ENCODE measurements around the gene RPL37A. TPM values are rescaled to one million over a fixed set of nuclear protein-coding genes. Genes with fewer than 3 reads are reported as not detected.

RPL37A gene
- total RNA-seq, 2 donors from 2014 or later, result 452 to 1,069 TPM

DNA sequence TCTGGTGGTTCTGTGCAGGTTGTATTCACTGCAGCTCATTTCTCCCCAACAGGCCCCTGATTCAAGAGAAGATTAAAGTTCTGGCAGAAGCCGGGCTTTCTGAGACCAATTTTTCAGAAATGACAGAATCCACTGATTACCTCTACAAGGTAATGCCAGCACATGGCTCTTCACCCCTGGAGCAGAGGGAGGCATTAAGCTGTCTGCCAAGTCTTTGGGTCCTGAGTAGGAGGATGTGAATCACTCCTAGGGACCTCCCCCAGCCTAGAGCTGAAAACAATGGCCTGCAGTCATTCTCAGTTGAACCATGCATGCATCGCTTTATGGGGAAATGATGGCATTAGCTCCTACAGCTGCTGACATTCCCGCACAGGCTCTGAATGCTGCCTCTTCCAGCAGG is 20.5 kb upstream of the RPL37A start:
- TF ChIP-seq, protein P1, sequence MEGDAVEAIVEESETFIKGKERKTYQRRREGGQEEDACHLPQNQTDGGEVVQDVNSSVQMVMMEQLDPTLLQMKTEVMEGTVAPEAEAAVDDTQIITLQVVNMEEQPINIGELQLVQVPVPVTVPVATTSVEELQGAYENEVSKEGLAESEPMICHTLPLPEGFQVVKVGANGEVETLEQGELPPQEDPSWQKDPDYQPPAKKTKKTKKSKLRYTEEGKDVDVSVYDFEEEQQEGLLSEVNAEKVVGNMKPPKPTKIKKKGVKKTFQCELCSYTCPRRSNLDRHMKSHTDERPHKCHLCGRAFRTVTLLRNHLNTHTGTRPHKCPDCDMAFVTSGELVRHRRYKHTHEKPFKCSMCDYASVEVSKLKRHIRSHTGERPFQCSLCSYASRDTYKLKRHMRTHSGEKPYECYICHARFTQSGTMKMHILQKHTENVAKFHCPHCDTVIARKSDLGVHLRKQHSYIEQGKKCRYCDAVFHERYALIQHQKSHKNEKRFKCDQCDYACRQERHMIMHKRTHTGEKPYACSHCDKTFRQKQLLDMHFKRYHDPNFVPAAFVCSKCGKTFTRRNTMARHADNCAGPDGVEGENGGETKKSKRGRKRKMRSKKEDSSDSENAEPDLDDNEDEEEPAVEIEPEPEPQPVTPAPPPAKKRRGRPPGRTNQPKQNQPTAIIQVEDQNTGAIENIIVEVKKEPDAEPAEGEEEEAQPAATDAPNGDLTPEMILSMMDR (IDR thresholded peaks at IDR 0.05), result no peak
- no peak for TF ChIP-seq POLR2A (IDR thresholded peaks at IDR 0.05)
- Histone ChIP-seq H3K4me3 (no peak overlapping the region), H3K4me1 (no peaks in the 10 kb centered on the region), H3K36me3 (replicated peaks in 1 of 2; ENCODE audit: insufficient read depth in 1 of 2, low read depth in 2 of 2) (peaks cover 0 to 10% of the 10 kb centered on the region in 2 donors), H3K27ac (no peak overlapping the region), H3K27me3 (no peaks in the 10 kb centered on the region), H3K9me3 (no peaks in the 10 kb centered on the region)
- WGBS, 2 donors, result 59 to 77% methylated on average over 3 of the region's 3 CpGs
- intact Hi-C loops (cut with DNase I), result no loop called here
- ATAC-seq, result peak; percentile 12
- peak in 2 of 4 donors; percentile 16 to 22 for DNase-seq

DNA sequence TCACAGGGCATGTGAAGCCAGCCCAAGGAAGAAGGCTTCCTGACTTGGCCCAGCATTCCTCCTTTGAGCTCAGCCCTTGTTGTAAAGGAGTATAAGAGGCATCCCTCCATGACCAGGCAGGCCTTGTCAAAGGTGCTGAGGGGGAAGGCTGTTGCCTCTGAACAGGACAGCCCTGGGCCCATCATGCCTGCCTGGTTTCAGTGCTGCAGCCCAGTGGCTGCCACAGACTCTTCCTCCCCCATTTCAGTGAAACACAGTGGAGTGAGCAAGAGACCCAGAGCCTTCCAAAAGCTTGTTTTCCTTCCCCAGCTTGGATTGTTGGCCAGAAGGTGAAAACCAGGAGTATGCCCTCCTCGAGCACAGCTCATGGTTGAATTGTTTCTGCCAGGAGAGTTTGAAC is 19.9 kb upstream of the RPL37A start:
- 80 to 89% methylated on average over 1 of the region's 1 CpG for WGBS, 2 donors
- intact Hi-C loops (cut with DNase I), result no loop called here

DNA sequence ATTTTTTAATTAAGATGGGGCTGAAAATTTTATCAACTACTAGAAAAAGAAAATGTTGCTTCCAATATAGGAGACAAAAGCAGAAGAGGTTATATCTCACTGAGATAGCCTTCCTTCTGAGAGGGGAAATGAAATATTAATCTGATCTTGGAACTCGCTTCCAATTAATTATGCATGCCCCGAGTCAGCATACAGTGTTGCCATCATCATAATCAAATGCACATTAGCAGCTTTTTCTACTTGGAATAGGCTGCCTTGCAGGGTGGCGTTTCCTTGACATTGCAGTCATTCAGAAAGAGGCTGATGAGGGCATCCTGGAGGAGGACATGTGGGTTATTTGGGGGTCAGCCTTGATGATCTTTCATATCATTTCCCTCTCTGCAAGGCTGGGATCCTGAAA is 18.4 kb upstream of the RPL37A start:
- no peaks in the 10 kb centered on the region for H3K9me3 ChIP-seq
- peaks cover 0 to 10% of the 10 kb centered on the region in 2 donors for H3K36me3 ChIP-seq (replicated peaks in 1 of 2; ENCODE audit: insufficient read depth in 1 of 2, low read depth in 2 of 2)
- no peaks in the 10 kb centered on the region for H3K4me1 ChIP-seq
- no peak for ATAC-seq
- intact Hi-C loops (cut with DNase I), result no loop called here
- H3K27ac ChIP-seq, result no peak overlapping the region
- WGBS, 2 donors, result 74 to 79% methylated on average over 3 of the region's 3 CpGs
- no peak for DNase-seq
- H3K4me3 ChIP-seq, result no peak overlapping the region
- H3K27me3 ChIP-seq, result no peaks in the 10 kb centered on the region
- TF ChIP-seq, protein P1 (IDR thresholded peaks at IDR 0.05), result no peak
- TF ChIP-seq POLR2A (IDR thresholded peaks at IDR 0.05), result no peak

More for the DNA sequence above, 19.9 kb upstream of the RPL37A start:
- H3K4me3 ChIP-seq, result no peak overlapping the region
- H3K4me1 ChIP-seq, result no peaks in the 10 kb centered on the region
- DNase-seq (no peak), ATAC-seq (no peak)
- TF ChIP-seq, protein P1 (IDR thresholded peaks at IDR 0.05), result no peak
- no peak for TF ChIP-seq POLR2A (IDR thresholded peaks at IDR 0.05)
- no peaks in the 10 kb centered on the region for H3K9me3 ChIP-seq
- H3K27me3 ChIP-seq, result no peaks in the 10 kb centered on the region
- H3K27ac ChIP-seq, result no peak overlapping the region
- H3K36me3 ChIP-seq (replicated peaks in 1 of 2; ENCODE audit: insufficient read depth in 1 of 2, low read depth in 2 of 2), result peaks cover 0 to 10% of the 10 kb centered on the region in 2 donors

DNA sequence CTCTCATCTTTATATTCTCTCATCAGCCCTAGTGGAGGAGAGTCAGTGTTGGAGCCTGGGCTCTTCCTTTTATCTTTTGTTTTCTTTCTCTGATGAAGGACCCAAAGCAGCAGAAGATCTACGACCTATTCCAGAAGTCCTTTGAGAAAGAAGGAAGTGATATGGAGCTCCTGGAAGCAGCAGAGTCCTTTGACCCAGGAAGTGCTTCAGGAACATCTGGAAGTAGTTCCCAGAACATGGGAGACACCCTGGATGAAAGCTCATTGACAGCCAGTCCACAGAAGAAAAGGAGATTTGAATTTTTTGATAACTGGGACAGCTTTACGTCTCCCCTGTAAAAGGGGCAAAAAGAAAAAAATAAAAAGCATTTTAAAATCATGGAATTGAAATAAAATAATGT is 16.0 kb upstream of the RPL37A start:
- no peaks in the 10 kb centered on the region for H3K27me3 ChIP-seq
- H3K36me3 ChIP-seq (replicated peaks in 1 of 2; ENCODE audit: insufficient read depth in 1 of 2, low read depth in 2 of 2), result peaks cover 0 to 9% of the 10 kb centered on the region in 2 donors
- no peaks in the 10 kb centered on the region for H3K9me3 ChIP-seq
- DNase-seq (no peak), ATAC-seq (no peak)
- H3K4me1 ChIP-seq, result no peaks in the 10 kb centered on the region
- intact Hi-C loops (cut with DNase I), result no loop called here
- no peak overlapping the region for H3K4me3 ChIP-seq
- no peak for TF ChIP-seq POLR2A (IDR thresholded peaks at IDR 0.05)
- TF ChIP-seq, protein P1 (IDR thresholded peaks at IDR 0.05), result no peak
- no peak overlapping the region for H3K27ac ChIP-seq
- 89 to 91% methylated on average over 2 of the region's 2 CpGs for WGBS, 2 donors

DNA sequence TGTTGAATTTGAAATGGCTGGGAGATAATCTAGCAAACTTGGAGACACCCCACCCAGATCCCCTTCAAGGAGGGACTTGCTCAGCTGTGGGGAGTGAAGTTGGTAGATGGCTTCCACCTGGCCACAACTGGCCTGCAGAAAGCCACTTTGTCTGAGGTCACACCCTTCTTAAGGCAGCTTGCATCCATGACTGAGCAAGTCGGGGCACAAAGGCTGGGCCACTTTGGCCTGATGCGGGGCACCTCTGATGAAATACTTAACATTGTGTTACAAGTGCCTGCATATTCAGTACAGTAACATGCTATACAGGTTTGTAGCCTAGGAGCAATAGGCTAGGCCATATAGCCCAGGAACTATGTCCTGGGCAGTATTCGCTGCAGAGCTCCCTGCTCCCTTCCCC is 13.4 kb upstream of the RPL37A start:
- Histone ChIP-seq H3K27me3 (no peaks in the 10 kb centered on the region), H3K4me1 (no peaks in the 10 kb centered on the region), H3K27ac (peak overlapping the region in 1 of 4 donors; percentile 37), H3K36me3 (replicated peaks in 1 of 2; ENCODE audit: insufficient read depth in 1 of 2, low read depth in 2 of 2) (peaks cover 0 to 1% of the 10 kb centered on the region in 2 donors), H3K9me3 (no peaks in the 10 kb centered on the region), H3K4me3 (no peak overlapping the region)
- intact Hi-C loops (cut with DNase I), result no loop called here
- ATAC-seq (no peak), DNase-seq (no peak)
- TF ChIP-seq, protein P1 (IDR thresholded peaks at IDR 0.05), result no peak
- no peak for TF ChIP-seq POLR2A (IDR thresholded peaks at IDR 0.05)
- 50 to 95% methylated on average over 1 to 3 of the region's 3 CpGs for WGBS, 2 donors
